H1 (cell line): ENCODE data around the gene KLHL14.

ENCODE experiments used
- CTCF ChIP-seq, 3 experiments: IDR thresholded peaks; 1 replicate in 2 of 3; 2 replicates in 1 of 3; pipeline versions ENCODE4 v1.5.1 to v1.6.1; 2011; ENCODE audit warnings: low read length in 3 of 3, mild to moderate bottlenecking in 3 of 3, inconsistent platforms in 2 of 3, low read depth in 1 of 3, moderate library complexity in 1 of 3; ENCODE audit not compliant: insufficient read depth in 1 of 3; ENCODE audit errors: control extremely low read depth in 1 of 3
- EZH2 ChIP-seq: fragments of 200-600 bp; sonication (generic); IDR thresholded peaks from 2 replicates; pipeline ENCODE4 v1.7.1; 2012; ENCODE audit warnings: low read depth, mild to moderate bottlenecking, moderate library complexity, low read length, inconsistent platforms; ENCODE audit not compliant: severe bottlenecking
- POLR2A ChIP-seq, 2 experiments: IDR thresholded peaks; 1 replicate in 1 of 2; 2 replicates in 1 of 2; pipeline ENCODE4 v1.6.1; 2011; ENCODE audit warnings: low read depth in 2 of 2, low read length in 2 of 2, mild to moderate bottlenecking in 2 of 2; ENCODE audit errors: control extremely low read depth in 1 of 2

DNA sequence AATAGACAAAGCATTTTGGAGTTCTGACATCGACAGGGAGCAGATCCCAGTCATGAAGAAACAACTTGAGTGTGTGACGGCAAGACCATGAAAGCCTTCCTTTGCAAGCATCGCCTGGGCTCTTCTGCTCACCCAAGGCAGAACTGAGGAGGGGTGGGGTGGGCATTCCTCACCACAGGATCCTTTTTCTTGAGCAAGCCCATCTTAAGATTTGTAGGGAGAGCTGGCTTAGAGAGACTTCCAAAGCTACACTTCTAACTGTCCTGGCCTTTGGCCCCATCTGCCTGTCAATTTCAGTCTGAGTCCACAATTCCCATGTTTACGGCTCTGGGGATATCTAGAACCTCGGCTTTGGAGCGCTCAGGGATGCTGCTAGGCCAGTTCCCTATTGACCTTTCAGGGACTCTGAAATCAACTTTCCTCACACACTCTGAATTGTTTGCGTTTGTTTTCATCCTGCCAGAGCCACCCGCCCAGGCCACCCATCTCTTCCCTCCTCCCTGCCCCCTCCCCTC lies 3.7 kb downstream of the KLHL14 start:
- no peak for TF ChIP-seq POLR2A (IDR thresholded peaks at IDR 0.05; ENCODE audit: control extremely low read depth in 1 of 2, low read depth in 2 of 2, low read length in 2 of 2)
- TF ChIP-seq CTCF (IDR thresholded peaks at IDR 0.05; ENCODE audit: control extremely low read depth in 1 of 3, insufficient read depth in 1 of 3, low read depth in 1 of 3, low read length in 3 of 3), result no peak
- TF ChIP-seq EZH2, result no peak
